Measurements from ENCODE around the gene ATP6AP1.
A peak's percentile ranks its signal among the peaks of the same experiment; 100 is the strongest.
"Not testable (repeated sequence)": the region's sequence is repeated elsewhere in the genome, so short reads cannot be mapped to it uniquely, and the experiment has no call there.

Gene ATP6AP1

GRCh38 chrX:154428176-154429171 lies at the start of gene ATP6AP1:
ATP6AP1 (plus strand) TSS chrX:154428677; CDS start chrX:154428693, 16 bp downstream.
- DNase-seq (ENCODE audit: low read depth): peak; percentile 92

- peak; percentile 94 for DNase-seq (ENCODE audit: low read depth)
Measured at GRCh38 chrX:154378799-154379568, 49.5 kb upstream of the ATP6AP1 start, which contains the start of gene EMD. EMD (plus strand) TSS chrX:154379295; CDS start chrX:154379485, 190 bp downstream.

- no peak for DNase-seq (ENCODE audit: low read depth)
Measured at GRCh38 chrX:154379569-154379951, 48.9 kb upstream of the ATP6AP1 start.

- no peak for DNase-seq (ENCODE audit: low read depth)
Measured at GRCh38 chrX:154380153-154380552, 48.3 kb upstream of the ATP6AP1 start.

GRCh38 chrX:154380787-154381186 lies 47.7 kb upstream of the ATP6AP1 start:
- DNase-seq (ENCODE audit: low read depth): no peak

GRCh38 chrX:154381271-154381670 lies 47.2 kb upstream of the ATP6AP1 start:
- DNase-seq (ENCODE audit: low read depth): no peak

- no peak for DNase-seq (ENCODE audit: low read depth)
Measured at GRCh38 chrX:154382483-154383069, 45.9 kb upstream of the ATP6AP1 start.

- DNase-seq (ENCODE audit: low read depth): no peak
Measured at GRCh38 chrX:154383359-154384283, 44.9 kb upstream of the ATP6AP1 start.

- DNase-seq (ENCODE audit: low read depth): no peak
Measured at GRCh38 chrX:154384284-154384892, 44.1 kb upstream of the ATP6AP1 start.

GRCh38 chrX:154388094-154388493 lies 40.4 kb upstream of the ATP6AP1 start:
- not testable (repeated sequence) for DNase-seq (ENCODE audit: low read depth)

- DNase-seq (ENCODE audit: low read depth): not testable (repeated sequence)
Measured at GRCh38 chrX:154388649-154389048, 39.8 kb upstream of the ATP6AP1 start.

GRCh38 chrX:154389812-154390747 lies 38.4 kb upstream of the ATP6AP1 start:
- DNase-seq (ENCODE audit: low read depth): not testable (repeated sequence)

GRCh38 chrX:154396363-154396762 lies 32.1 kb upstream of the ATP6AP1 start:
- DNase-seq (ENCODE audit: low read depth): not testable (repeated sequence)

- DNase-seq (ENCODE audit: low read depth): peak; percentile 47
Measured at GRCh38 chrX:154396973-154397887, 31.2 kb upstream of the ATP6AP1 start.

GRCh38 chrX:154397888-154398667 lies 30.4 kb upstream of the ATP6AP1 start, which contains the start of gene RPL10:
RPL10 (plus strand) TSS chrX:154398377; CDS start chrX:154398520, 143 bp downstream.
- DNase-seq (ENCODE audit: low read depth): peak; percentile 96

GRCh38 chrX:154398668-154399526 lies 29.6 kb upstream of the ATP6AP1 start:
- peak; percentile 65 for DNase-seq (ENCODE audit: low read depth)

Measured in amniotic epithelial cell (primary cell).